HAP-1 (cell line): ENCODE results near the gene RBM19.

Source experiments
- DNase-seq, 2 experiments: peaks; one replicate each; pipeline ENCODE4 v3.0.0-alpha.2; 2016 to 2020; ENCODE audit warnings: low spot score in 2 of 2
- H3K27me3 ChIP-seq: fragments of 250-450 bp; sonication (Bioruptor Pico); 2 replicates; pipeline ENCODE4 v1.5.1; 2020; ENCODE audit warnings: low read depth, mild to moderate bottlenecking, moderate library complexity
- H3K36me3 ChIP-seq: fragments of 250-450 bp; sonication (Bioruptor Pico); replicated peaks from 2 replicates; pipeline ENCODE4 v1.5.1; 2020; ENCODE audit warnings: mild to moderate bottlenecking
- H3K4me1 ChIP-seq: fragments of 250-450 bp; sonication (Bioruptor Pico); 2 replicates; pipeline ENCODE4 v1.5.1; 2020; ENCODE audit warnings: mild to moderate bottlenecking
- H3K4me3 ChIP-seq: fragments of 250-450 bp; sonication (Bioruptor Pico); 2 replicates; pipeline ENCODE4 v1.5.1; 2020; ENCODE audit warnings: mild to moderate bottlenecking, moderate library complexity
- H3K9me3 ChIP-seq: fragments of 250-450 bp; sonication (Bioruptor Pico); 2 replicates; pipeline ENCODE4 v1.5.1; 2020; ENCODE audit warnings: mild to moderate bottlenecking, moderate library complexity
- in situ Hi-C: fragments of 300-500 bp; cut with MboI; formaldehyde crosslinking; loops from 3 replicates; pipeline ENCODE4 v1.14.3; 2020; ENCODE audit warnings: low sequenced_read_pairs, inconsistent platforms, mixed read lengths

RBM19 gene

GRCh38 chr12:113796066-113796827 is 169.9 kb downstream of the RBM19 start:
- no peaks in the 10 kb centered on the region for H3K36me3 ChIP-seq
- no peak for DNase-seq
- peaks cover 7% of the 10 kb centered on the region; the same call in 1 of the 2 replicates for H3K27me3 ChIP-seq
- H3K4me3 ChIP-seq, result no peak overlapping the region
- in situ Hi-C loops, result no loop called here
- H3K9me3 ChIP-seq, result 0 out of 2 replicates have a peak, but pooled peaks cover 2% of the 10 kb centered on the region
- H3K4me1 ChIP-seq, result no peaks in the 10 kb centered on the region

GRCh38 chr12:113795445-113795844 is 170.7 kb downstream of the RBM19 start:
- peaks cover 10% of the 10 kb centered on the region for H3K27me3 ChIP-seq
- no peaks in the 10 kb centered on the region for H3K36me3 ChIP-seq
- H3K4me1 ChIP-seq, result no peaks in the 10 kb centered on the region
- H3K9me3 ChIP-seq, result 0 out of 2 replicates have a peak, but pooled peaks cover 2% of the 10 kb centered on the region
- no peak for DNase-seq
- no peak overlapping the region for H3K4me3 ChIP-seq
- in situ Hi-C loops, result no loop called here

- Histone ChIP-seq H3K36me3 (no peaks in the 10 kb centered on the region), H3K27me3 (peaks cover 15% of the 10 kb centered on the region), H3K4me1 (no peaks in the 10 kb centered on the region), H3K9me3 (0 out of 2 replicates have a peak, but pooled peaks cover 2% of the 10 kb centered on the region), H3K4me3 (no peak overlapping the region)
- in situ Hi-C loops, result no loop called here
- no peak for DNase-seq
Measured at GRCh38 chr12:113794774-113795173, 171.4 kb downstream of the RBM19 start.

- Histone ChIP-seq H3K36me3 (no peaks in the 10 kb centered on the region), H3K9me3 (0 out of 2 replicates have a peak, but pooled peaks cover 2% of the 10 kb centered on the region), H3K4me1 (no peaks in the 10 kb centered on the region), H3K4me3 (no peak overlapping the region), H3K27me3 (peaks cover 19% of the 10 kb centered on the region)
- in situ Hi-C loops, result no loop called here
- no peak for DNase-seq
Measured at GRCh38 chr12:113793250-113793649, 172.9 kb downstream of the RBM19 start.

- no peak overlapping the region for H3K4me3 ChIP-seq
- DNase-seq, result no peak
- H3K27me3 ChIP-seq, result peaks cover 20% of the 10 kb centered on the region
- 0 out of 2 replicates have a peak, but pooled peaks cover 2% of the 10 kb centered on the region for H3K9me3 ChIP-seq
- no peaks in the 10 kb centered on the region for H3K4me1 ChIP-seq
- no peaks in the 10 kb centered on the region for H3K36me3 ChIP-seq
- in situ Hi-C loops, result no loop called here
Measured at GRCh38 chr12:113792450-113792849, 173.7 kb downstream of the RBM19 start.

GRCh38 chr12:113788020-113788856 is 177.9 kb downstream of the RBM19 start:
- H3K36me3 ChIP-seq, result no peaks in the 10 kb centered on the region
- H3K9me3 ChIP-seq, result peaks cover 2% of the 10 kb centered on the region; the same call in 1 of the 2 replicates
- DNase-seq, result no peak
- no peak overlapping the region for H3K4me3 ChIP-seq
- in situ Hi-C loops, result no loop called here
- no peaks in the 10 kb centered on the region for H3K4me1 ChIP-seq
- H3K27me3 ChIP-seq, result peaks cover 14% of the 10 kb centered on the region

GRCh38 chr12:113786107-113786506 is 180.0 kb downstream of the RBM19 start:
- Histone ChIP-seq H3K4me1 (no peaks in the 10 kb centered on the region), H3K9me3 (no peaks in the 10 kb centered on the region; the same call in 1 of the 2 replicates), H3K27me3 (peaks cover 17% of the 10 kb centered on the region), H3K36me3 (no peaks in the 10 kb centered on the region), H3K4me3 (no peak overlapping the region)
- in situ Hi-C loops, result no loop called here
- no peak for DNase-seq

- DNase-seq, result no peak
- Histone ChIP-seq H3K36me3 (no peaks in the 10 kb centered on the region), H3K4me3 (no peak overlapping the region), H3K27me3 (peaks cover 11% of the 10 kb centered on the region; the same call in 1 of the 2 replicates), H3K9me3 (no peaks in the 10 kb centered on the region; the same call in 1 of the 2 replicates), H3K4me1 (no peaks in the 10 kb centered on the region)
- in situ Hi-C loops, result no loop called here
Measured at GRCh38 chr12:113783811-113784210, 182.3 kb downstream of the RBM19 start.

- no peak overlapping the region for H3K4me3 ChIP-seq
- peaks cover 16% of the 10 kb centered on the region for H3K27me3 ChIP-seq
- no peaks in the 10 kb centered on the region for H3K4me1 ChIP-seq
- no peak for DNase-seq
- H3K9me3 ChIP-seq, result no peaks in the 10 kb centered on the region; the same call in 1 of the 2 replicates
- no peaks in the 10 kb centered on the region for H3K36me3 ChIP-seq
- in situ Hi-C loops, result no loop called here
Measured at GRCh38 chr12:113782873-113783272, 183.3 kb downstream of the RBM19 start.

- no peak for DNase-seq
- Histone ChIP-seq H3K4me3 (no peak overlapping the region), H3K27me3 (peaks cover 18% of the 10 kb centered on the region), H3K36me3 (no peaks in the 10 kb centered on the region), H3K4me1 (no peaks in the 10 kb centered on the region), H3K9me3 (no peaks in the 10 kb centered on the region; the same call in 1 of the 2 replicates)
- in situ Hi-C loops, result no loop called here
Measured at GRCh38 chr12:113781415-113782198, 184.5 kb downstream of the RBM19 start.

- DNase-seq, result no peak
- in situ Hi-C loops, result no loop called here
- no peaks in the 10 kb centered on the region for H3K36me3 ChIP-seq
- no peaks in the 10 kb centered on the region for H3K4me1 ChIP-seq
- H3K9me3 ChIP-seq, result no peaks in the 10 kb centered on the region
- peaks cover 18% of the 10 kb centered on the region for H3K27me3 ChIP-seq
- no peak overlapping the region for H3K4me3 ChIP-seq
Measured at GRCh38 chr12:113779774-113780173, 186.4 kb downstream of the RBM19 start.

- peaks cover 17% of the 10 kb centered on the region for H3K27me3 ChIP-seq
- H3K4me3 ChIP-seq, result no peak overlapping the region
- in situ Hi-C loops, result no loop called here
- H3K4me1 ChIP-seq, result no peaks in the 10 kb centered on the region
- H3K36me3 ChIP-seq, result no peaks in the 10 kb centered on the region
- DNase-seq, result no peak
- no peaks in the 10 kb centered on the region for H3K9me3 ChIP-seq
Measured at GRCh38 chr12:113778432-113779132, 187.5 kb downstream of the RBM19 start.

GRCh38 chr12:113777751-113778150 is 188.4 kb downstream of the RBM19 start:
- no peak for DNase-seq
- no peak overlapping the region for H3K4me3 ChIP-seq
- no peaks in the 10 kb centered on the region for H3K36me3 ChIP-seq
- in situ Hi-C loops, result no loop called here
- no peaks in the 10 kb centered on the region for H3K4me1 ChIP-seq
- H3K9me3 ChIP-seq, result no peaks in the 10 kb centered on the region
- peaks cover 17% of the 10 kb centered on the region for H3K27me3 ChIP-seq
